Upper lobe of left lung (tissue), 4 donors: ENCODE data around the gene HTRA3.

Experiments
- POLR2A ChIP-seq, 4 donors: fragments of 450-650 bp; IDR thresholded peaks; one replicate each; pipeline ENCODE4 v1.5.1; 2016 to 2017; ENCODE audit warnings: antibody characterized with exemption in 4 of 4, mild to moderate bottlenecking in 2 of 4
- POLR2AphosphoS5 ChIP-seq, 2 donors: sonication (generic); formaldehyde crosslinking; IDR thresholded peaks; one replicate each; pipeline ENCODE4 v1.5.1; 2017; ENCODE audit warnings: antibody characterized with exemption in 2 of 2
- TF ChIP-seq, protein P1 (sequence below), 6 experiments: fragments of 450-650 bp in 4 of 6; fragments of 200-600 bp in 2 of 6; sonication (generic) in 2 of 6; IDR thresholded peaks; one replicate each; pipeline ENCODE4 v1.5.1; 2016 to 2019; ENCODE audit warnings: antibody characterized with exemption in 6 of 6

- TF ChIP-seq POLR2A (IDR thresholded peaks at IDR 0.05), result no peak
- TF ChIP-seq, protein P1, sequence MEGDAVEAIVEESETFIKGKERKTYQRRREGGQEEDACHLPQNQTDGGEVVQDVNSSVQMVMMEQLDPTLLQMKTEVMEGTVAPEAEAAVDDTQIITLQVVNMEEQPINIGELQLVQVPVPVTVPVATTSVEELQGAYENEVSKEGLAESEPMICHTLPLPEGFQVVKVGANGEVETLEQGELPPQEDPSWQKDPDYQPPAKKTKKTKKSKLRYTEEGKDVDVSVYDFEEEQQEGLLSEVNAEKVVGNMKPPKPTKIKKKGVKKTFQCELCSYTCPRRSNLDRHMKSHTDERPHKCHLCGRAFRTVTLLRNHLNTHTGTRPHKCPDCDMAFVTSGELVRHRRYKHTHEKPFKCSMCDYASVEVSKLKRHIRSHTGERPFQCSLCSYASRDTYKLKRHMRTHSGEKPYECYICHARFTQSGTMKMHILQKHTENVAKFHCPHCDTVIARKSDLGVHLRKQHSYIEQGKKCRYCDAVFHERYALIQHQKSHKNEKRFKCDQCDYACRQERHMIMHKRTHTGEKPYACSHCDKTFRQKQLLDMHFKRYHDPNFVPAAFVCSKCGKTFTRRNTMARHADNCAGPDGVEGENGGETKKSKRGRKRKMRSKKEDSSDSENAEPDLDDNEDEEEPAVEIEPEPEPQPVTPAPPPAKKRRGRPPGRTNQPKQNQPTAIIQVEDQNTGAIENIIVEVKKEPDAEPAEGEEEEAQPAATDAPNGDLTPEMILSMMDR (IDR thresholded peaks at IDR 0.05), result no peak
- no peak for TF ChIP-seq POLR2AphosphoS5 (IDR thresholded peaks at IDR 0.05)
Observed at GRCh38 chr4:8283161-8283560, 13.6 kb downstream of the HTRA3 start.
